ENCODE measurements around the gene NUAK1. TPM values are rescaled to one million over a fixed set of nuclear protein-coding genes. Genes with fewer than 3 reads are reported as not detected.

The NUAK1 gene
- total RNA-seq, 2 donors from 2014 or later, result 14.0 to 16.8 TPM

DNA sequence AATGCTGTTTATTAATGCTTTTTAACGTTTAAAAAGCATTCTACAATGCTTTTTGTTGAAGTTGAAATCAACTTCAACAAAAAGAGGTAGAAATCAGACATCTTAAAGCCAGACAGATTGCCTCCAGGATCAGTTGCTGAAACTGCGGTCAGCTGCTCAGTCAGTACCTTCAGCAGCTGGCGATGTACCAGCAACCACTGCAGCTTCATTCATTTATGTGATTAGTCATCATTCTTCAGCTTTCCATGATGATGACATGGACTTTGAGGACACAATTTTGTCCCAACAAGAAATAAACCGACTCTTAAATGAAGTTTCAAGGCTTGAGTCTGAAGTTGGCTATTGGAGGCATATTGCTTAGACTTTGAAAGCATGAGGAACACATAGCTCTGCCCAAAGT, 31.5 kb upstream of the NUAK1 start:
- TF ChIP-seq, protein P1, sequence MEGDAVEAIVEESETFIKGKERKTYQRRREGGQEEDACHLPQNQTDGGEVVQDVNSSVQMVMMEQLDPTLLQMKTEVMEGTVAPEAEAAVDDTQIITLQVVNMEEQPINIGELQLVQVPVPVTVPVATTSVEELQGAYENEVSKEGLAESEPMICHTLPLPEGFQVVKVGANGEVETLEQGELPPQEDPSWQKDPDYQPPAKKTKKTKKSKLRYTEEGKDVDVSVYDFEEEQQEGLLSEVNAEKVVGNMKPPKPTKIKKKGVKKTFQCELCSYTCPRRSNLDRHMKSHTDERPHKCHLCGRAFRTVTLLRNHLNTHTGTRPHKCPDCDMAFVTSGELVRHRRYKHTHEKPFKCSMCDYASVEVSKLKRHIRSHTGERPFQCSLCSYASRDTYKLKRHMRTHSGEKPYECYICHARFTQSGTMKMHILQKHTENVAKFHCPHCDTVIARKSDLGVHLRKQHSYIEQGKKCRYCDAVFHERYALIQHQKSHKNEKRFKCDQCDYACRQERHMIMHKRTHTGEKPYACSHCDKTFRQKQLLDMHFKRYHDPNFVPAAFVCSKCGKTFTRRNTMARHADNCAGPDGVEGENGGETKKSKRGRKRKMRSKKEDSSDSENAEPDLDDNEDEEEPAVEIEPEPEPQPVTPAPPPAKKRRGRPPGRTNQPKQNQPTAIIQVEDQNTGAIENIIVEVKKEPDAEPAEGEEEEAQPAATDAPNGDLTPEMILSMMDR (conservative IDR thresholded peaks at IDR 0.05), result no peak
- Histone ChIP-seq H3K27me3 (ENCODE audit: control insufficient read depth, insufficient read depth, low read length, poor library complexity, severe bottlenecking) (no peaks in the 10 kb centered on the region), H3K4me1 (ENCODE audit: control insufficient read depth, insufficient read depth, low read length) (no peaks in the 10 kb centered on the region), H3K27ac (ENCODE audit: low read depth, low read length) (no peak overlapping the region), H3K36me3 (ENCODE audit: control insufficient read depth, insufficient read depth, low read length) (no peaks in the 10 kb centered on the region), H3K9me3 (ENCODE audit: control insufficient read depth, low read length) (no peaks in the 10 kb centered on the region), H3K4me3 (ENCODE audit: low read length) (no peak overlapping the region), H3K9ac (ENCODE audit: extremely low read depth, low read length, poor library complexity, severe bottlenecking) (no peak overlapping the region)
- Mint-ChIP-seq H3K27ac (no peak overlapping the region), H3K9me3 (peaks cover 16% of the 10 kb centered on the region), H3K36me3 (ENCODE audit: low read depth) (no peaks in the 10 kb centered on the region), H3K4me3 (no peak overlapping the region), H3K27me3 (ENCODE audit: insufficient read depth) (peaks cover 10% of the 10 kb centered on the region), H3K4me1 (no peaks in the 10 kb centered on the region)
- peak; percentile 3 for DNase-seq
- WGBS, 2 experiments (ENCODE audit: insufficient coverage in 1 of 2, insufficient read length in 1 of 2), result 92 to 98% methylated on average over 4 of the region's 4 CpGs

- no peaks in the 10 kb centered on the region for H3K36me3 ChIP-seq (ENCODE audit: control insufficient read depth, insufficient read depth, low read length)
- 95 to 100% methylated on average over 2 to 3 of the region's 3 CpGs for WGBS, 2 experiments (ENCODE audit: insufficient coverage in 1 of 2, insufficient read length in 1 of 2)
- DNase-seq, result no peak
- Mint-ChIP-seq H3K9me3 (peaks cover 19% of the 10 kb centered on the region), H3K27ac (no peak overlapping the region), H3K4me1 (no peaks in the 10 kb centered on the region), H3K36me3 (ENCODE audit: low read depth) (no peaks in the 10 kb centered on the region), H3K27me3 (ENCODE audit: insufficient read depth) (peaks cover 8% of the 10 kb centered on the region), H3K4me3 (no peak overlapping the region)
- H3K27ac ChIP-seq (ENCODE audit: low read depth, low read length), result no peak overlapping the region
- no peaks in the 10 kb centered on the region for H3K4me1 ChIP-seq (ENCODE audit: control insufficient read depth, insufficient read depth, low read length)
- TF ChIP-seq, protein P1 (conservative IDR thresholded peaks at IDR 0.05), result no peak
- H3K27me3 ChIP-seq (ENCODE audit: control insufficient read depth, insufficient read depth, low read length, poor library complexity, severe bottlenecking), result no peaks in the 10 kb centered on the region
- H3K4me3 ChIP-seq (ENCODE audit: low read length), result no peak overlapping the region
- H3K9ac ChIP-seq (ENCODE audit: extremely low read depth, low read length, poor library complexity, severe bottlenecking), result no peak overlapping the region
- peaks cover 6% of the 10 kb centered on the region for H3K9me3 ChIP-seq (ENCODE audit: control insufficient read depth, low read length)
These were observed 25.0 kb upstream of the NUAK1 start for GRCh38 chr12:106163712-106164111.

DNA sequence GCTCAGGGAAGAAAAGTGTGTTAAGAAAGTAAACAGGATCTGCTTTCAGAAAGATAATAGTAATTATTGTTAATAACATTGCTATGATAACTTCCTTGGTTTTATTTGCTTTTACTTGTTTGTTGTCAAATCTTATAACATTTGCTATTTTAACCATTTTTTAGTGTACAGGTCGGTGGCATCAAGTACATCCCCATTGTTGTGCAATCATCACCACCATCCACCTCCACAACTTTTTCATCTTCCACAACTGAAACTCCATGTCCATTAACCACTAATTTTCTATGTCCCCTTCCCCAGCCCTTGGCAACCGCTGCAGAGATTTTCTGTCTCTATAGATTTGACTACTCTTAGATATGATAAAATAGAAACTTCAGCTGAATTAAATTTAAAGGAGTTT, 22.7 kb upstream of the NUAK1 start:
- Mint-ChIP-seq H3K36me3 (ENCODE audit: low read depth) (no peaks in the 10 kb centered on the region), H3K27ac (no peak overlapping the region), H3K27me3 (ENCODE audit: insufficient read depth) (peaks cover 5% of the 10 kb centered on the region), H3K9me3 (peaks cover 5% of the 10 kb centered on the region), H3K4me3 (no peak overlapping the region), H3K4me1 (no peaks in the 10 kb centered on the region)
- Histone ChIP-seq H3K9me3 (ENCODE audit: control insufficient read depth, low read length) (peaks cover 6% of the 10 kb centered on the region), H3K27me3 (ENCODE audit: control insufficient read depth, insufficient read depth, low read length, poor library complexity, severe bottlenecking) (no peaks in the 10 kb centered on the region), H3K9ac (ENCODE audit: extremely low read depth, low read length, poor library complexity, severe bottlenecking) (no peak overlapping the region), H3K36me3 (ENCODE audit: control insufficient read depth, insufficient read depth, low read length) (no peaks in the 10 kb centered on the region), H3K4me3 (ENCODE audit: low read length) (no peak overlapping the region), H3K4me1 (ENCODE audit: control insufficient read depth, insufficient read depth, low read length) (no peaks in the 10 kb centered on the region), H3K27ac (ENCODE audit: low read depth, low read length) (no peak overlapping the region)
- TF ChIP-seq, protein P1 (conservative IDR thresholded peaks at IDR 0.05), result no peak
- DNase-seq, result no peak
- 67 to 92% methylated on average over 1 of the region's 2 CpGs for WGBS, 2 experiments (ENCODE audit: insufficient coverage in 1 of 2, insufficient read length in 1 of 2)

Measured in endodermal cell (in vitro differentiated cells).